ENCODE results near the gene INPP5A. TPM values are rescaled to one million over a fixed set of nuclear protein-coding genes. Genes with fewer than 3 reads are reported as not detected.
"Not testable (repeated sequence)": the region's sequence is repeated elsewhere in the genome, so short reads cannot be mapped to it uniquely, and the experiment has no call there.

INPP5A gene
- total RNA-seq, 6 experiments from 2014 or later: 58.9 to 64.6 (median 63.8) TPM

DNA sequence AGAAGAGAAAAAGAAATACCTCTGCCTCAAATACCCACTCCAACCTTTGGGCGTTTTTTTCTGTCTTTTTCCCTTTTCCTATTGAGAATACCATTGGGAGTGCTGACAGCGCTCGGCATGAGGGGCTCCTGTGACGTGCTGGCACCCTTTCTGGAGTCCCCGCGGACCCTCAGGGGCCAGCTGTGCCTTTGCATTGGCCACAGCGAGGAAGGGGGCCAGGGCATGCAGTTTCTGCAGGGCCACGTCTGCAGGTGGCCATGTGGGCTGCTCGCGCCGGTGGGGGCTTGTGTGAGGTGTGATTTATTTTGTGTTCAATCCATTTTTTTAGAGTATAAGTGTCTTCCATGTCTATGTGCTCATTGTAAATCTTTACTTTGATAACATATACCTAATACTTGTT is 57.4 kb downstream of the INPP5A start:
- DNase-seq: no peak
- H3K36me3 Mint-ChIP-seq (ENCODE audit: low read depth): peaks cover 25% of the 10 kb centered on the region
- peaks cover 2% of the 10 kb centered on the region for H3K27me3 Mint-ChIP-seq (ENCODE audit: insufficient read depth)
- H3K9me3 Mint-ChIP-seq: peaks cover 10% of the 10 kb centered on the region
- H3K4me3 Mint-ChIP-seq: no peak overlapping the region
- H3K27ac Mint-ChIP-seq: no peak overlapping the region
- H3K4me1 Mint-ChIP-seq (ENCODE audit: low read depth): peaks cover 75% of the 10 kb centered on the region
- TF ChIP-seq, protein P1, sequence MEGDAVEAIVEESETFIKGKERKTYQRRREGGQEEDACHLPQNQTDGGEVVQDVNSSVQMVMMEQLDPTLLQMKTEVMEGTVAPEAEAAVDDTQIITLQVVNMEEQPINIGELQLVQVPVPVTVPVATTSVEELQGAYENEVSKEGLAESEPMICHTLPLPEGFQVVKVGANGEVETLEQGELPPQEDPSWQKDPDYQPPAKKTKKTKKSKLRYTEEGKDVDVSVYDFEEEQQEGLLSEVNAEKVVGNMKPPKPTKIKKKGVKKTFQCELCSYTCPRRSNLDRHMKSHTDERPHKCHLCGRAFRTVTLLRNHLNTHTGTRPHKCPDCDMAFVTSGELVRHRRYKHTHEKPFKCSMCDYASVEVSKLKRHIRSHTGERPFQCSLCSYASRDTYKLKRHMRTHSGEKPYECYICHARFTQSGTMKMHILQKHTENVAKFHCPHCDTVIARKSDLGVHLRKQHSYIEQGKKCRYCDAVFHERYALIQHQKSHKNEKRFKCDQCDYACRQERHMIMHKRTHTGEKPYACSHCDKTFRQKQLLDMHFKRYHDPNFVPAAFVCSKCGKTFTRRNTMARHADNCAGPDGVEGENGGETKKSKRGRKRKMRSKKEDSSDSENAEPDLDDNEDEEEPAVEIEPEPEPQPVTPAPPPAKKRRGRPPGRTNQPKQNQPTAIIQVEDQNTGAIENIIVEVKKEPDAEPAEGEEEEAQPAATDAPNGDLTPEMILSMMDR (IDR thresholded peaks at IDR 0.05): no peak

DNA sequence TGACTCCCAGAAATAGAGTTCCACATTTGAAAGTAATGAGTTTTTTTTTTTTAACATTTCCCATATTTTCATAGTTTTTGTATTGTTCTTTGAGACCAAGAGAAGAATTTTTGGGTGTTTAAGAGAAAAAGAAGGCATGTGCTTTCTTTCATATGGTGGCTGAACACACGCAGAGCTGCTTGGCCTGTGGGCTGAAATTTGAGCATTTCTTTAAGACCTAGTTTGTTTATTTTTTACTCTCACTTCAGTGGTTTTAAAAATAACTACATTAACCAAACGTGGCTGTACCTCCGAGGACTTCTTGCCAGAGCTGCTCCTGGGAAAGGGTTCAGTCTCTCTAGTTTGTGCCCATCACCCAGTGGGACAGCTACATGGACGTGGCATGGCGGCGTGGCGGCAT is 58.3 kb downstream of the INPP5A start:
- Mint-ChIP-seq H3K9me3 (peaks cover 18% of the 10 kb centered on the region), H3K4me1 (ENCODE audit: low read depth) (peaks cover 66% of the 10 kb centered on the region), H3K27ac (no peak overlapping the region), H3K27me3 (ENCODE audit: insufficient read depth) (peaks cover 2% of the 10 kb centered on the region), H3K36me3 (ENCODE audit: low read depth) (peaks cover 29% of the 10 kb centered on the region), H3K4me3 (no peak overlapping the region)
- TF ChIP-seq, protein P1 (IDR thresholded peaks at IDR 0.05): no peak
- DNase-seq: no peak

DNA sequence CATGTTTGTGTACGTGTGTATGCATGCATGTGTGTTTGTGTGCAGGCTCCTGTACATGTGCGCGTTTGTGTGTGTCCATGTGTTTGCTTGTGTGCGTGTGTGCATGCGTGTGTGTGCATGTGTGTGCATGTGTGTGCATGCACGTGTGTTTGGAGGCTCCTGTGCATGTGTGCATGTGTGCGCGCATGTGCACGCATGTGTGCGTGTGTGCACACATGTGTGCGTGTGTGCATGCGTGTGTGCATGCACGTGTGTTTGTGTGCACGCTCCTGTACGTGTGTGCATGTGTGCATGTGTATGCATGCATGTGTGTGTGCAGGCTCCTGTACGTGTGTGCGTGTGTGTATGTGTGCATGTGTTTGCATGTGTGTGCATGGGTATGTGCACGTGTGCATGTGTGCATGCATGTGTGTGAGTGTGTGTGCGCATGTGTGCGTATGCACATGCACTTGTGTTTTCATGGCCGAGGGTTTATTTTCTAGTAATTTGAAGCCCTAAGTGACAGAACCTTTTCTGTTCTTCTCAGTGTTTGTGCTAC is 59.2 kb downstream of the INPP5A start:
- peaks cover 2% of the 10 kb centered on the region for H3K27me3 Mint-ChIP-seq (ENCODE audit: insufficient read depth)
- H3K4me1 Mint-ChIP-seq (ENCODE audit: low read depth): peaks cover 57% of the 10 kb centered on the region
- H3K27ac Mint-ChIP-seq: no peak overlapping the region
- H3K4me3 Mint-ChIP-seq: no peak overlapping the region
- peaks cover 32% of the 10 kb centered on the region for H3K36me3 Mint-ChIP-seq (ENCODE audit: low read depth)
- TF ChIP-seq, protein P1 (IDR thresholded peaks at IDR 0.05): no peak
- no peak for DNase-seq
- H3K9me3 Mint-ChIP-seq: peaks cover 28% of the 10 kb centered on the region

DNA sequence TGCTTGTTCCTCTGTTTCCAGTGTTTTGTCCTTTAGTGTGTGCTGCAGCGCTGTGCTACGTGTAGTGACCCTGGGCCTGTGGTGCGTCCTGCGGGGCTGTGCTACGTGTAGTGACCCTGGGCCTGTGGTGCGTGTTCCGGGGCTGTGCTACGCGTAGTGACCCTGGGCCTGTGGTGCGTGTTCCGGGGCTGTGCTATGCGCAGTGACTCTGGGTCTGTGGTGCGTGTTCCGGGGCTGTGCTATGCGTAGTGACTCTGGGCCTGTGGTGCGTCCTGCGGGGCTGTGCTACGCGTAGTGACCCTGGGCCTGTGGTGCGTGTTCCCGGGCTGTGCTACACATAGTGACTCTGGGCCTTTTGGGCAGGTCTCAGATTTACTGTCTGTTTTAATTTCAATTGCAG is 60.1 kb downstream of the INPP5A start:
- Mint-ChIP-seq H3K36me3 (ENCODE audit: low read depth) (peaks cover 30% of the 10 kb centered on the region), H3K27ac (no peak overlapping the region), H3K9me3 (peaks cover 28% of the 10 kb centered on the region), H3K4me1 (ENCODE audit: low read depth) (peaks cover 53% of the 10 kb centered on the region), H3K27me3 (ENCODE audit: insufficient read depth) (peaks cover 2% of the 10 kb centered on the region), H3K4me3 (no peak overlapping the region)
- TF ChIP-seq, protein P1 (IDR thresholded peaks at IDR 0.05): no peak
- no peak for DNase-seq

- H3K27me3 Mint-ChIP-seq (ENCODE audit: insufficient read depth); DNase-seq; H3K4me3 Mint-ChIP-seq; H3K27ac Mint-ChIP-seq: not testable (repeated sequence)
- H3K4me1 Mint-ChIP-seq (ENCODE audit: low read depth): peaks cover 38% of the 10 kb centered on the region
- peaks cover 28% of the 10 kb centered on the region for H3K9me3 Mint-ChIP-seq
- H3K36me3 Mint-ChIP-seq (ENCODE audit: low read depth): peaks cover 32% of the 10 kb centered on the region
Measured at GRCh38 chr10:132599023-132599618, 61.5 kb downstream of the INPP5A start.

DNA sequence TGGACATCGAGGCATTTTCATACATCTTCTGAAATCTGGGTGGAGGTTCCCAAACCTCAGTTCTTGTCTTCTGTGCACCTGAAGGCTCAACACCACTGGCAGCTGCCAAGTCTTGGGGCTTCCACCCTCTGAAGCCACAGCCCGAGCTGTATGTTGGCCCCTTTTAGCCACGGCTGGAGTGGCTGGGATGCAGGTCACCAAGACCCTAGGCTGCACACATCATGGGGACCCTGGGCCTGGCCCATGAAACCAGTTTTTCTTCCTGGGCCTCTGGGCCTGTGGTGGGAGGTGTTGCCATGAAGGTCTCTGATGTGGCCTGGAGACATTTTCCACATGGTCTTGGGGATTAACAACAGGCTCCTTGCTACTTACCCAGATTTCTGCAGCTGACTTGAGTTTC is 62.1 kb downstream of the INPP5A start:
- TF ChIP-seq, protein P1 (IDR thresholded peaks at IDR 0.05): no peak
- no peak overlapping the region for H3K4me3 Mint-ChIP-seq
- no peak for DNase-seq
- H3K36me3 Mint-ChIP-seq (ENCODE audit: low read depth): peaks cover 37% of the 10 kb centered on the region
- H3K27me3 Mint-ChIP-seq (ENCODE audit: insufficient read depth): peaks cover 3% of the 10 kb centered on the region
- H3K9me3 Mint-ChIP-seq: peaks cover 28% of the 10 kb centered on the region
- H3K4me1 Mint-ChIP-seq (ENCODE audit: low read depth): peaks cover 32% of the 10 kb centered on the region
- H3K27ac Mint-ChIP-seq: no peak overlapping the region
